Measurements from ENCODE around the gene IFT81. TPM values are rescaled to one million over a fixed set of nuclear protein-coding genes. Genes with fewer than 3 reads are reported as not detected.

IFT81 gene
- total RNA-seq, 1 donor from 2014 or later = 8.9 TPM

DNA sequence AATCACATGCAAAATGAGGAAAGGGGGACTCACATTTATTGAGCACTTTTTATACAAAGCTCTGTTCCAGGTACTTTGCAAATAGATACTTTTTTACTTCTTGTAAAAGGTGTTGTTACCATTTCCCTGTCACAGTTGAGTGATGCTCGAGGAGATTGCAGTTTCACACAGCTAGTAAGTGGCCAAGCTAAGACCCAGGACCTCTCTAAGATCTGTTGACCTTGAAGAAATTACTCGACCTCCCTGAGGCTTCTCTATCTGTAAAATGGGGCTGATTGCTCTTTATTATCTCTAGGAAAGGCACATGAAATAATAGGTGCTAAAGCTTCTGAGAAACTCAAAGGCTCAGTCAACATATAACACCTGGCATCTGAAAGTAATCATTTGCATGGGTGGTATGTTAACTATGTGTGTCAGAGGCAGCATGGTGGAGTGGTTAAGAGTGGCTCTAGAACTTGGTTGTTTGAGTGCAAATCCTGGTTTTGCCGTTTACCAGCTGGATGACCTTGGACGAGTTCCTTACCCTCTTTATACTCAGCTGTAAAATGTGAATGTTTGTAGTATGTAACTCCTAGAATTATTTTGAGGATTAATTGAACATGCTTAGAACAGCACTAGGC, 41.5 kb downstream of the IFT81 start:
- TF ChIP-seq, protein P1, sequence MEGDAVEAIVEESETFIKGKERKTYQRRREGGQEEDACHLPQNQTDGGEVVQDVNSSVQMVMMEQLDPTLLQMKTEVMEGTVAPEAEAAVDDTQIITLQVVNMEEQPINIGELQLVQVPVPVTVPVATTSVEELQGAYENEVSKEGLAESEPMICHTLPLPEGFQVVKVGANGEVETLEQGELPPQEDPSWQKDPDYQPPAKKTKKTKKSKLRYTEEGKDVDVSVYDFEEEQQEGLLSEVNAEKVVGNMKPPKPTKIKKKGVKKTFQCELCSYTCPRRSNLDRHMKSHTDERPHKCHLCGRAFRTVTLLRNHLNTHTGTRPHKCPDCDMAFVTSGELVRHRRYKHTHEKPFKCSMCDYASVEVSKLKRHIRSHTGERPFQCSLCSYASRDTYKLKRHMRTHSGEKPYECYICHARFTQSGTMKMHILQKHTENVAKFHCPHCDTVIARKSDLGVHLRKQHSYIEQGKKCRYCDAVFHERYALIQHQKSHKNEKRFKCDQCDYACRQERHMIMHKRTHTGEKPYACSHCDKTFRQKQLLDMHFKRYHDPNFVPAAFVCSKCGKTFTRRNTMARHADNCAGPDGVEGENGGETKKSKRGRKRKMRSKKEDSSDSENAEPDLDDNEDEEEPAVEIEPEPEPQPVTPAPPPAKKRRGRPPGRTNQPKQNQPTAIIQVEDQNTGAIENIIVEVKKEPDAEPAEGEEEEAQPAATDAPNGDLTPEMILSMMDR (IDR thresholded peaks at IDR 0.05) = no peak
- no peaks in the 10 kb centered on the region for H3K27me3 Mint-ChIP-seq (ENCODE audit: low read depth)
- no peaks in the 10 kb centered on the region for H3K9me3 Mint-ChIP-seq (ENCODE audit: low read depth)
- no peak overlapping the region for H3K4me3 Mint-ChIP-seq (ENCODE audit: unreplicated experiment)
- no peak for DNase-seq (ENCODE audit: low spot score)
- H3K4me1 Mint-ChIP-seq (ENCODE audit: low read depth) = no peaks in the 10 kb centered on the region
- peaks cover 9% of the 10 kb centered on the region for H3K36me3 Mint-ChIP-seq (ENCODE audit: low read depth)
- H3K27ac Mint-ChIP-seq (ENCODE audit: unreplicated experiment) = no peak overlapping the region

DNA sequence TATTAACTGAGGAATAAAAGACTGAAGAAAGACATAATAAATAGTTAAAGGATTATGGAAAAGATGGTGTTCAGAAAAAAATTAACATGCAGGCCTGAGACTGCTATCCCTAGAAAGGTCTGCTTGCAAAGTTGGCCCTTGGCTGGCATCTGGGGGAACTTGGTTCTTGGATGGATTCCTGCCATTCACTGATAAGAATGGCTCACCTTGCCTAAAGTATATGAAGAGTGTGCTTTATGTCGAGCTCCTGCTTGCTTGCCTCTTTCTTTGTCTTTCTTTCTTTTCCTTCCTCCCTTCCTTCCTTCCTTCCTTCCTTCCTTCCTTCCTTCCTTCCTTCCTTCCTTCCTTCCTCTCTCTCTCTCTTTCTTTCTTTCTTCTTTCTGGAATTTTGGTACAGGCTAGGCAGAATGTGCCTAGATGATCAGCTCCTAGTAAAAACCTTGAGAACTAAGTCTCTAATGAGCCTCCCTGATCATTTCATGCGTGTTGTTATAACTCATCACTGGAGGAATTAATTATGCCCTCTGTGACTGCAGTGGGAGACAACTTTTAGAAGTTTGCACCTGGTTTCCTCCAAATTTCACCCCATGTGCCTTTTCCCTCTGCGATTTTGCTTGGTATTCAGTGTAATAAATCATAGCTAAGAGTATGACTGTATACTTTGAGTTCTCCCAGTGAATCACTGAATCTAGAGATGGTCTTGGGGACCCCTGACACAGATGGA, 44.7 kb downstream of the IFT81 start:
- Mint-ChIP-seq H3K27me3 (ENCODE audit: low read depth) (no peaks in the 10 kb centered on the region), H3K9me3 (ENCODE audit: low read depth) (no peaks in the 10 kb centered on the region), H3K36me3 (ENCODE audit: low read depth) (peaks cover 7% of the 10 kb centered on the region), H3K4me1 (ENCODE audit: low read depth) (no peaks in the 10 kb centered on the region), H3K4me3 (ENCODE audit: unreplicated experiment) (no peak overlapping the region), H3K27ac (ENCODE audit: unreplicated experiment) (no peak overlapping the region)
- TF ChIP-seq, protein P1 (IDR thresholded peaks at IDR 0.05) = no peak
- no peak for DNase-seq (ENCODE audit: low spot score)

DNA sequence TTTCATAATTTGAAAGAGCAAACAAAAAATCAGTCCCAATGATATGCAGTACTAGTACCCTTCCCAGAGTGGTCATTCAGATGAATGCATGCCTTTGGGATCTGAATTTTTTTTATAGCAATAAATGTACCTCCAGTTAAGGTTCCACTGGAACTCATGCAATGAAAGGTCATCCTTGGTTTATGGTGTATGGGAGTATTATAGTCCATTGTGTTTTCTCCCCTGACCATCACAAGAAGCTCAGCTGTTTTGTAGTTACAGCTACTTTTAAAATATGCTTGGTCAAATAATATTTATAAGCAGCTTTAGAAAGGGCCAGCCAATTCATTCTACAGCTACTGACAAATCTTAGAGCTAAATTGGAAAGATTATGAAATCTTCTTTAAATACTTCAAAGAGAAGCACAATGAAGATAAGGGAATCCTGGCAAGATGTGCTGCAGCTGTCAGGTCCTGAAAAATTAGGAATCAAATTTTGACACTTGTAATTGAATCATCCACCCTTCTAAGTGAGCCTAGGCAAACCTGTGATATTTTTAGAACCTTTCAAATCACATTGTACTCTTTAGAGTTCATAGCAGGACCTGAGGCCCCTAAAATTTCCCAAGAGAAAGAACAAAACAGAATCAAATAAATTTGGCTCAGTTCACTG, 46.5 kb downstream of the IFT81 start:
- no peaks in the 10 kb centered on the region for H3K9me3 Mint-ChIP-seq (ENCODE audit: low read depth)
- H3K27me3 Mint-ChIP-seq (ENCODE audit: low read depth) = no peaks in the 10 kb centered on the region
- DNase-seq (ENCODE audit: low spot score) = no peak
- peaks cover 7% of the 10 kb centered on the region for H3K36me3 Mint-ChIP-seq (ENCODE audit: low read depth)
- H3K4me1 Mint-ChIP-seq (ENCODE audit: low read depth) = no peaks in the 10 kb centered on the region
- TF ChIP-seq, protein P1 (IDR thresholded peaks at IDR 0.05) = no peak
- no peak overlapping the region for H3K27ac Mint-ChIP-seq (ENCODE audit: unreplicated experiment)
- H3K4me3 Mint-ChIP-seq (ENCODE audit: unreplicated experiment) = no peak overlapping the region

DNA sequence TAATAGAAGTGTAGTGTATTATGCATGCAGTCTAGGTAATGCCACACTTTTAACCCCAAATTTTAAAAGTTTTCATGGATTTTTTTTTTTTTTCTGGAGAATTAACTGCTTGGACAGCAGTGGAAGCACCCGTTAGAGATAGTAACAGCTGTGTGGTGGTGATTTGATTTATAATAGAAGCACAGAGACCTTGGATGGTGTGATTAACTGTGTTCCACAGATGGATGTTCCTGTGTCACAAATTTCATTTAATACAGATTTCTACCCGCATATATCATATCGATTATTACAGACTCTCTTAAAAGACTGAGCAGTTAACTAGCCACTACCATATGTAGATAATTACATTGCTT, 47.0 kb downstream of the IFT81 start:
- no peak overlapping the region for H3K4me3 Mint-ChIP-seq (ENCODE audit: unreplicated experiment)
- no peak for DNase-seq (ENCODE audit: low spot score)
- H3K36me3 Mint-ChIP-seq (ENCODE audit: low read depth) = peaks cover 8% of the 10 kb centered on the region
- H3K4me1 Mint-ChIP-seq (ENCODE audit: low read depth) = peaks cover 3% of the 10 kb centered on the region
- no peak overlapping the region for H3K27ac Mint-ChIP-seq (ENCODE audit: unreplicated experiment)
- TF ChIP-seq, protein P1 (IDR thresholded peaks at IDR 0.05) = no peak
- no peaks in the 10 kb centered on the region for H3K9me3 Mint-ChIP-seq (ENCODE audit: low read depth)
- no peaks in the 10 kb centered on the region for H3K27me3 Mint-ChIP-seq (ENCODE audit: low read depth)

DNA sequence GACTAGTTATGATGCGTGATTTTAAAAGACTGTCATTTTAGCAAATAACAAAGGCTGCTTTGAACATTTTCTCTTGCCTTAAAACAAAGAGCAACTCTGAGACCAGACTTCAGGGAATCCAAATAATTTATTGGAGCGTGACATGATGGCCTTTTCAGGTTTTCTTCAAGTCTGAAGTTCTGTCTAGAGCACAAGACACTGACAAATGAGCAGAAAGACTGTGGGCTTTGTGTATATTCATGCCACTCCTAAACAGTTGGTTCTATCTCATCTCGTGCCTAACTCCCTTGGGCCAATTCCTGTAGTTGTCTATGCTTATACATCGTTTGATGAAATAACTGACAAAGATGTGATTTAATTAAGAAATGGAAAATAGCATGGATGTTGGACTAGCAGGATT, 47.5 kb downstream of the IFT81 start:
- Mint-ChIP-seq H3K27ac (ENCODE audit: unreplicated experiment) (no peak overlapping the region), H3K4me1 (ENCODE audit: low read depth) (peaks cover 8% of the 10 kb centered on the region), H3K27me3 (ENCODE audit: low read depth) (no peaks in the 10 kb centered on the region), H3K9me3 (ENCODE audit: low read depth) (no peaks in the 10 kb centered on the region), H3K36me3 (ENCODE audit: low read depth) (peaks cover 9% of the 10 kb centered on the region), H3K4me3 (ENCODE audit: unreplicated experiment) (no peak overlapping the region)
- TF ChIP-seq, protein P1 (IDR thresholded peaks at IDR 0.05) = no peak
- no peak for DNase-seq (ENCODE audit: low spot score)
